ENCODE data around the gene KCNIP4.
"Not testable (repeated sequence)": the region's sequence is repeated elsewhere in the genome, so short reads cannot be mapped to it uniquely, and the experiment has no call there.

Gene KCNIP4

GRCh38 chr4:21366312-21366711 is 582.3 kb downstream of the KCNIP4 start:
- no peak for DNase-seq (ENCODE audit: low read depth in 2 of 2)

- DNase-seq (ENCODE audit: low read depth in 2 of 2), result no peak
Observed at GRCh38 chr4:21363701-21364100, 584.9 kb downstream of the KCNIP4 start.

- not testable (repeated sequence) for DNase-seq (ENCODE audit: low read depth in 2 of 2)
Observed at GRCh38 chr4:21352354-21352753, 596.2 kb downstream of the KCNIP4 start.

- no peak for DNase-seq (ENCODE audit: low read depth in 2 of 2)
Observed at GRCh38 chr4:21347142-21347541, 601.4 kb downstream of the KCNIP4 start.

- DNase-seq (ENCODE audit: low read depth in 2 of 2), result no peak
Observed at GRCh38 chr4:21327976-21328700, 620.4 kb downstream of the KCNIP4 start.

GRCh38 chr4:21320034-21320433 is 628.5 kb downstream of the KCNIP4 start:
- no peak for DNase-seq (ENCODE audit: low read depth in 2 of 2)

GRCh38 chr4:21307709-21308108 is 640.9 kb downstream of the KCNIP4 start:
- DNase-seq (ENCODE audit: low read depth in 2 of 2), result no peak

GRCh38 chr4:21304540-21304887 is 644.1 kb downstream of the KCNIP4 start:
- no peak for DNase-seq (ENCODE audit: low read depth in 2 of 2)

- DNase-seq (ENCODE audit: low read depth in 2 of 2), result no peak
Observed at GRCh38 chr4:21290562-21290961, 658.0 kb downstream of the KCNIP4 start.

- no peak for DNase-seq (ENCODE audit: low read depth in 2 of 2)
Observed at GRCh38 chr4:21276046-21276445, 672.5 kb downstream of the KCNIP4 start.

GRCh38 chr4:21271439-21272052 is 677.0 kb downstream of the KCNIP4 start:
- DNase-seq (ENCODE audit: low read depth in 2 of 2), result no peak

- DNase-seq (ENCODE audit: low read depth in 2 of 2), result no peak
Observed at GRCh38 chr4:21248331-21248730, 700.2 kb downstream of the KCNIP4 start.

GRCh38 chr4:21242163-21242562 is 706.4 kb downstream of the KCNIP4 start:
- DNase-seq (ENCODE audit: low read depth in 2 of 2), result no peak

GRCh38 chr4:21226637-21227538 is 721.7 kb downstream of the KCNIP4 start:
- DNase-seq (ENCODE audit: low read depth in 2 of 2), result no peak

- DNase-seq (ENCODE audit: low read depth in 2 of 2), result no peak
Observed at GRCh38 chr4:21211846-21212245, 736.7 kb downstream of the KCNIP4 start.

- DNase-seq (ENCODE audit: low read depth in 2 of 2), result no peak
Observed at GRCh38 chr4:21209860-21210259, 738.7 kb downstream of the KCNIP4 start.

GRCh38 chr4:21205821-21206531 is 742.6 kb downstream of the KCNIP4 start:
- DNase-seq (ENCODE audit: low read depth in 2 of 2), result no peak

- no peak for DNase-seq (ENCODE audit: low read depth in 2 of 2)
Observed at GRCh38 chr4:21203416-21203815, 745.2 kb downstream of the KCNIP4 start.

GRCh38 chr4:21202959-21203358 is 745.6 kb downstream of the KCNIP4 start:
- DNase-seq (ENCODE audit: low read depth in 2 of 2), result no peak

GRCh38 chr4:21198683-21199082 is 749.9 kb downstream of the KCNIP4 start:
- DNase-seq (ENCODE audit: low read depth in 2 of 2), result no peak

GRCh38 chr4:21195682-21196081 is 752.9 kb downstream of the KCNIP4 start:
- no peak for DNase-seq (ENCODE audit: low read depth in 2 of 2)

GRCh38 chr4:21192367-21192766 is 756.2 kb downstream of the KCNIP4 start:
- no peak for DNase-seq (ENCODE audit: low read depth in 2 of 2)
